HG03520 (cell line): Measurements from ENCODE around the gene C11orf68.
"Not testable (repeated sequence)": the region's sequence is repeated elsewhere in the genome, so short reads cannot be mapped to it uniquely, and the experiment has no call there.

Experiments
- ATAC-seq: cut with Tn5 transposase; IDR thresholded peaks from one replicate; pipeline ENCODE4 v1.9.1; 2021; ENCODE audit warnings: mild to moderate bottlenecking, moderate library complexity; ENCODE audit not compliant: unreplicated experiment

Gene C11orf68

DNA sequence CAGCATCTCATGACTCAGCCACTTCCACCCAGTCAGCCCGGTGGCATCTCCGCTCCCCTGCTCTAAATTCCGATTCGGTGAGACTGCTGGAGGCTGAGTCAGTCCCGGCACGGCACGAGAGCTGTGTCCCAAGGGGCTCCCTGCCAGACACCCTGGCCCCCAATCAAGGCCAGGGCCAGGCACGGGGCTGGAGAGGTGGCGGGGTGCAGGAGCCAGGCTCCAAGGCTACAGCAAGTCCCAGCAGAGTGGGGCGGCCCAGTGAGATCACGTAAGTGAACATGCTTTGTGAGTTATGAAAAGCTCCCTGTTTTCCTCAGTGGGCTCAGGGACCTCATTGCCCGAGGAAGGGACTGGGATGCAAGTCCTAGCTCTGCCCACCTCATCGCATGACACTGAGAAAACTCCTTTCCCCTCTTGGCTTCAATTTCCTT, 3.0 kb downstream of the C11orf68 start:
- ATAC-seq, result no peak

DNA sequence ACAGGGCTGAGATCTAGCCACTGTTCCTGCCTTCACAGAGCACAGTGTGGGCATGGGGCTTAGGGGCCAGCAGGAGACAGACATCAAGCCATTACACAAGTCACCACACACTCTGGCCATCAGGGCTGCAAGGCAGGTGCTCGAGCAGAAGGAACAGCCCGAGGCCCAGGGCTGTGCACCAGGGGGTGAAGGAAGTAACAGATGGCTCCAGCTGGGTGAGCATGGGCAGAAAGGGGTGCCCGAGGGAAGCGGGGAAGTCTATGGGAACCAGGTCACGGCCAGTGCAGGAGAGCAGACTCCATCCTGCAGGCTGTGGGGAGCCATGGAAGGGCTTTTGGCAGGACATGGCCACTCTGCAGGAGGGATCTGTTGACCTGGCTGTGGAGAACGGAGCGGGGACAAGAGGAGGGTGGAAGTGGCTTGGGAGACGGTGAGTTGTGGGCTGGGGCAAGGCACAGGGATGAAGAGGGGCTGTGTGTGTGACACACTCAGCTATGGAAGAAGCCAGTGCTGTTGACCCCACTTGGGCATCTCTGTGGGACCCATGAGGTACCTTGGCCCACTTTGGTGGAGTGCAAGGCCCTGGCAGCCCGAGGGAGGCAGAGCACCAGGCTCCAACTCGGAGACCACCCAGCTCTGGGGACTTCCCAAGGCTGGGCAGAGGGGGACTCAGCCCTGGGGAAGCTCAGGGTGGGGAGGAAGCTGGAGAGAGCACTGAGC, 3.6 kb downstream of the C11orf68 start:
- no peak for ATAC-seq

DNA sequence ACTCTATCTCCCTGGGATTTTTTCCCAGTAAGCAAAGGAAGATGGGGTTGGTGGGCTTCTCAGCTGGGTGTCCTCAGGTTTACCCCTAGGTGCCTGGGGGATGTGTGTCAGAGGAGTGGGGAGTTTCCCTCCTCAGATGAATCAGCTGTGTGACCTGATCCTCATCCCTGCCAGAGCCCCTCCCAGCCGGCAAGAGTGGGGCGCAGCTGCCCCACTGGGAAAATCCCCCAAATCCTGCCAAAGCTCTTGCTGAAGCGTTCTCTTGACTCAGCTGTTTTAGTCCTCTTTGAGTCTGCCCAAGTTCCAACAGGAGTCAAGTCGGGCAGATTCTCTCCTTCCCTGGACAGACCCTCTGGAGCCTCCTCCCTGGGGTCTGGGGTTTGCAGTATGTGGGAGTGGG, 6.0 kb downstream of the C11orf68 start:
- no peak for ATAC-seq

DNA sequence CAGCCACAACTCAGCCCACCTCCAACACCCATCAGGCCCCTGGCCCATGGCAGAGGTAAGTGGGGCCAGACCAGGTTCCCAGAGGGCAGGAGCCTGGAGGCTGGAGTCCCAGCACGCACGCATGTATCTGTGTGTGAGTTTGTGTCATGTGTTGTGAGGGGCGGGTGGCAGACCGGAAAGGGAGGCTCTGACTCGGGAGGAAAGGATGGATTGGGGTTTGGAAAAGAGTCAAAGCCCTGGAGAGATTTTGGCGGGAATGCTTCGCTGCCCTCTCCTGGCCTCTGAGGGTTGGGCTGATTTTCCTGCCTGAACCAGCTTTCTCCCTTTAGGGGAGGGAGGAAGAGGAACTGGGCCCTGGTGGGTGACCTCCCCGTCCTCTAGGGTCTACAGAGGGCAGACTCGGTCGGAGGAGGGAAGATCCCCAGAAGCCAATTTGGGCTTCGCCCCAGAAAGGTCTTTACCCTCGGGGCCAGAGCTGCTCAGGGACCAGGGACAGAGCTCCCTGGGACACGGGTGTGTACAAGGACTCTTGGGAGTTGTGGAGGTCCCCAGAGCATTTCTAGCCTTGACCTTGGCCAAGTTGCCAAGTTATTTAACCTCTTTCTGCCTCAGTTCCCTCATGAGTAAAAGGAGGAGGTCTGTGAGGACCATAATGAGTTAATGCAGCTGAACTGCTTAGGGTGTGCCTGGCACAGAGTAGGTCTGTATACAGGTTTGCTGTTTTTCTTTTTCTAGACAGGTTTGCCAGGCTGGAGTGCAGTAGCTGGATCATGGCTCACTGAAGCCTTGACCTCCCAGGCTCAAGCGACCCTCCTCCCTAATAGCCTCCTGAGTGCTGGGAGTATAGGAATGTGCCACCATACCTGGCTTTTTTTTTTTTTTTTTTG, 6.9 kb downstream of the C11orf68 start:
- ATAC-seq, result no peak

DNA sequence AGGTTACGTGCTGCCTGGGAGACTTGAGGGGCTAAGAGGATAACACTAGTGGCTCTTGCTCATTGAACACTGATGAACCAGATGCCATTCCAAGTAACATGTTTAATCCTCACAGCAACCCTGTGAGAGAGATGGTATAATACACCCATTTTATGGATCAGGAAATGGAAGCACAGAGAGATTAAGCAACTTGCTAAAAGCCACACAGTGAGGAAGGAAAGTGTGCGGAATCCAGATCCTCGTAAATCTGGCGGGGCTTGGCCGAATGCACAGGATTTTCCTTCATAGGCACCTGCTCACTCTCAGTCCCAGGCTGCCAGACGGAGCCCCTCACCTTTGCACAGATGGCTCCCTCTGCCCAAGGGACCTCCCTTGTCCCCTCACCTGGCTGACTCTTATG, 11.0 kb downstream of the C11orf68 start:
- ATAC-seq, result no peak

DNA sequence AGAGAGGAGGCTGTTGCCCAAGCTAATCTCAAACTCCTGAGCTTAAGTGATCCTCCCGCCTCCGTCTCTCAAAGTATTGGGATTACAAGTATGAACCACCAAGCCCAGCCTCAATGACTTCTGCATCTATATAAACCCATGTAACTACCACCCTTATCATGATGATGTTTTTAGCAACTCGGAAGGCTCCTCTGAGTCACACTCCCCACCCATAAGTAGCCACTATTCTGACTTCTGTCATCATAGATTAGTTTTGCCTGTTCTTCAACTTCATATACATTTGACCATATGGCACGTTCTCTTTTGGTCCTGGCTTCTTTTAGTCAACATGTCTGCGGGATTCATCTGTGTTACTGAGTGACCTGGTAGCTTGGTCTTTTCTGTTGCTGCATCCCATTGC, 12.3 kb downstream of the C11orf68 start:
- ATAC-seq, result no peak

DNA sequence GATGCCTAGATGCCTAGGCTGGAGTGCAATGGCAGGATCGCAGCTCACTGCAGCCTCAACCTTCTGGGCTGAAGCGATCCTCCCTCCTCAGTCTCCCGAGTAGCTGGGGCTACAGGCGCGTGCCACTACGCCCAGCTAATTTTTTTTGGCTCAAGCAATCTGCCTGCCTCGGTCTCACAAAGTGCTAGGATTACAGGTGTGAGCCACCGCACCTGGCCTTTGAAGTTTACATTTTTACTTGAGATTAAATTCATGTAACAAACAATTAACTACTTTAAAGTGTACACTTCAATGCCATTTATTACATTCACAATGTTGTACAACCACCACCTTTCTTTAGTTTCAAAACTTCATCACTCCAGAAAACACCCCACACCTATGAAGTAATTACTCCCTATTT, 15.1 kb downstream of the C11orf68 start:
- no peak for ATAC-seq

DNA sequence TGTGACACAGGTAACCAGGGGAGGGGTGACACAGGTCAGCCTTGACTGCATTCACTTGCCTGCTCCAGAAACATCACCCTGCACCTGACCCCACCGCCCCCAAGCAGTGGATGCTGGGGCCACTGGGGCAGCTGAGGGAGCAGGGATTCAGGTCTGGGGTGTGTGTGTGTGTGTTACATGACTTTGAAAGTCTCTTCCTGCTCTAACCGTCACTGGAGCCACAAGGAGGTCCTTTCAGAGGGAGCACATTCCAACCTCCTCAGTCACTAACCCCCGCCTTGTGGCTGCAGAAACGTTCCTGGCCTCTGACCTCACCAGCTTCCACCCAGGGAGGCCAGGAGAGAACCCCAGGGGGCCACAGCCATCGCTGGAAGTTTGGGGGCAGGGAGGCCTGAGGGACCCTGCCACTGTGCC, 15.8 kb downstream of the C11orf68 start:
- no peak for ATAC-seq

DNA sequence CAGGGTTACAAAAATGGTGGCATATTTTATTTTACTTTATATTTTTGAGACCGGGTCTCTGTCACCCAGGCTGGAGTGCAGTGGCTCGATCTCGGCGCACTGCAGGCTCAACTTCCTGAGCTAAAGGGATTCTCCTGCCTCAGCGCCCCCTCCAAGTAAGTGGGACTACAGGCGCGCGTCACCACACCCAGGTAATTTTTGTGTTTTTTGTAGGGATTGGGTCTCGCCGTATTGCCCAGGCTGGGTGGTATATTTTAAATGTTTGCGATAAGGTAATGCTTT, 18.0 kb downstream of the C11orf68 start:
- no peak for ATAC-seq

DNA sequence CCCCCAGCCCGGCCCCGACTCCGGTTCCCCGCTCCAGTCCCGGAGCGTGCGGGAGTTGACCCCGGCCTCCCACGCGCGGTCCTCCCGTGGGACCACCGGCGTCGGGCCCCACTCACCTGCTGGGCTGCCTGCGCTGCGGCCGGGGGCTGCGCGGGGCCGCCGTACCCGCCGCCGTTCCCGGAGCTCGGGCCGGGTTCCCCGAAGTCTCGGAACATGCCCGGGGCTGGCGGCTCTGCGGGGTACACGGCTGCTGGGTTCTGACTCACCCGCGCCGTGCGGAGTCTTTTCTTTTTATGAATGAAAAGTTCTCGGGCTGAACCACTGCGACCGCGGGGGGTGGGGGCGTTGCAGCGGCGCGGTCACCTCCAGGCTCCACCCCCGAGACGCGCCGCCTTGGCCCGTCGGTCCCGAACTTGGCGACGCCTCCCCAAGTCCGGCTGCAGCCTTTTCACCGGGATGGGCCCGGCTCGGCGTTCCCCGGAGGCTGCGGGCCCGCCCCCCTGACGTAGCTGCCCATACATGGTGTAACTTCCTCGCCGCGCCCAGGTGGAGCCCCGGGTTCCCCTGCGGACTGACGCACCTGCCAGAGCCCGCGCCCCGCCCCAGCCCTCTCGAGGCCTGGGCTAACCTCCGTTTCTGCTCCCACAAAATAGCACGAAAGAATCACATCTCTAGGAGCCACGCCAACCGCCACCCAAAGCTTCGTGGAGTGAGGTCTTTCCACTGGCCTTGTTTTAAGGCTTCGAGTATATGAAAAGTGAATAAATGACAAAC, 18.6 kb downstream of the C11orf68 start, which contains the start of gene FOSL1:
TSS of gene FOSL1 (minus strand) at position 264 of the 774 bp plus-strand sequence. CDS start at position 215, 49 bp downstream.
- peak; percentile 60 for ATAC-seq

DNA sequence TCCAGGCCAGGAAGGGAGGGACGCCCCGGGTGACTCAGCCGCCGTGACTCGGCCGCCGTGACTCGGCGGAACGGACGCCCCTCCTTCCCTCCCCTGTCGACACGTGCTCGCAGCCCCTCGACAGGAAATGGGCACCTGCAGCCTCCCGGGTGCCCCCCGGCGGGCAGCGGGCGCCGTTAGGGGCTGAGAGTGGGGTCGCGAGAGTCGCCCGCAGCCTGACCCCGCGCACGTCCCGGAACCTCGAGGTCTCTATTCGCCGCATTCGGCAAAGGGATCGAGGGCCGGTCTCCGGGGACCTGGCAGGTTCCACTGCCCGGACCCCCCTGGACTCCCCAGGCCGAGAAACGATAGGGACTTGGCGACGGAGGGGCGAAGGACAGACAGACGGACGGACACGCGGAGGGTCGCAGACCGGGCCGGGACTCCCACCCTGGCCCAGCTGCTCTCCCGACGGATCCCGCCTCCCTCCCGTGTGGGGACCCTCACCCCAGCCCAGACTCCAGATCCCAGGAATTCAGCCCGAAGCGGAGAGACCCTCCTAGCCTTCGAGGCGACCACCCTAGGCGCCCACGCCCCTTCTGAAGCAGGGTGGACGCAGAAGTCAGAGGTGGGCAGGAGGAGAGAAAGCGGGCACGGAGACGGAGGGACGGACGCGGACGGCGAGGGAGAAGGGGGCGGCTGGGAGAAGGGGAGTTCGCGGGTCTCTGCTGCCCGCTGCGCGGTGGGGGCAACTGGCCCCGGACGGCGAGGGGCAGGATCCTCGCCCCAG, 19.3 kb downstream of the C11orf68 start:
- ATAC-seq, result no peak

DNA sequence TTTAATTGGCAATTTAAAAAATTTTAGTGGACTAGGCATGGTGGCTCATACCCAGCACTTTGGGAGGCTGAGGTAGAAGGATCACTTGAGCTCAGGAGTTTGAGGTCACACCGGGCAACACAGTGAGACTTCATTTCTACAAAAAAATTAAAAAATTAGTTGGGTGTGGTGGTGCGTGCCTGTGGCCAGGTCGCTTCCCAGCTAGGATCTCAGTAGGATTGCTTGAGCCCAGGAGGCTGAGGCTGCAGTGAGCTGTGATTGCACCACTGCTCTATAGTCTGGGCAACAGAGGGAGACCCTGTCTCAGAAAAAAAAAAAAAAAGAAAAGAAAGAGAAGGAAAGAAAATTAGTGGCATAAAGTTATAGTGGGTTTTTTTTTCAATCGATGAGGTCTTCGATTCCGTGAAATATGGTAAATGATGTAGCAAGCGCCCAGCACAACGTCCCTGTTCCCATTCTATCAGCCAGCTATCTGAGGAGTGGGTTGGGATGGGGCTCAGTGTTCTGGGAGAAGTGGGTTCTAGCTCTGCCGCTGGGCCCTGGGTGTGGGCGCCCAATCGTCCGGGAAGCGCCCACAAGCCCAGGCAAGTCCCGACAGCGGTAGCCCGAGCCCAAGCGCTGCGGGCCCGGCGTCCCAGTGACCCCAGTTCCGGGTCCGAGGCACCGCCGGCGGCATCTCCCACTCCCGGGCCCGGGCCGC, 20.1 kb downstream of the C11orf68 start:
- no peak for ATAC-seq

DNA sequence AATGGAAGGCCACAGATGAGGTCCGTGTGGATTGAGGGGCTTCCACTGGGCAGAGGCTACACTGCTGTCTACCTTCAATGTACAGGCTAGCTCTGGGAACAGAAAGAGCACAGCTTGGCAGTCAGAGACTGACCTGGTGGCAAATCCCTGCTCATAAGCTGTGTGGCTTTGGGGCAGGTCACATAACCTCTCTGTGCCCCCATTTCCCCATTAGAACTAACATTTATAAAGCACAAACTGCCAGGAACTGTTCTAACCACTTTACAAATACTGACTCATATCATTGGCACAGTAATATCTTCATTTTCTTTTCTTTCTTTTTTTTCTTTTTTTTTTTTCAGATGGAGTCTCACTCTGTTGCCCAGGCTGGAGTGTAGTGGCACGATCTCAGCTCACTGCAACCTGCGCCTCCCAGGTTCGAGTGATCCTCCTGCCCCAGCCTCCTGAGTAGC, 21.8 kb downstream of the C11orf68 start:
- ATAC-seq, result no peak

DNA sequence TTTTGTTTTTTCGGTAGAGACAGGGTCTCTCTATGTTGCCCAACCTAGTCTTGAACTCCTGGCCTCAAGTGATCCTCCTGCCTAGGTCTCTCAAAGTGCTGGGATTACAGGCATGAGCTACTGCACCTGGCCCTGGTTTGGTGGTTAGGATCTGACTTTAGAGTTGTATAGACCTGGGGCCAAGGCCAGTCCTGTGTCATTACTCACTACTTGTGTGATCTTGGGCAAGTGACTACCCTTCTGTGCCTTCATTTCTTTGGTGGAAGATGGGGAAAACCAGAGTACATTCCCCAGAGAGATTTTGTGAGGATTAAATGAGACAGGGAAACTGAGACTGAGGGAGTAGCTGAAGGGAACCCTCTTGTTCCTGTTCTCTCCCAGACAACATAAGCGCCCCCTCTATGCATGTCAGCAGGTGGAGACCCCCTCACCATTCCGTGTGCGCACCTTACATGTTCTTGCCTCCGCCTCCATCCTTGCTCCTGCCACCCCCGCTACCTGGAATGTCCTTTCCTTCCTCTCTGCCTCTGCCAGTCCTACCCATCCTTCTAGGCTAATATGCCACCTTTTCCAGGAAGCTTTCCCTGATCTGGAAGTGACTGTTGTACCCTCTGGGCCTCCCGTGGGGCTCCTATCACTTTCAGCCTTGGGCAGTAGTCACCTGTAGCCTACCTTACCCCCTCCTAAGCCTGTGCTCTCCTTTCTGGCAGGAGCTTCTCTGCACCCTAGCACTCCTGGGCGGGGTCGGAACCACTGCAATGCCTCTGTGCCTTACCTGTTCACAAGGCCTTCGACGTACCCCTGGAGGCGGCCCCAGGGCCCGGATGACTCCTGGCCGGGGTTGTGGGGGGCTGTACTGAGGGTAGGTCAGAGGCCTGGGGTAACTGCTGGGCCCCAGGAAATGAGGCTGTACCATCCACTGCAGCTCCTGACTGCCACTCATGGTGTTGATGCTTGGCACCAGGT, 22.5 kb downstream of the C11orf68 start:
- ATAC-seq, result no peak

DNA sequence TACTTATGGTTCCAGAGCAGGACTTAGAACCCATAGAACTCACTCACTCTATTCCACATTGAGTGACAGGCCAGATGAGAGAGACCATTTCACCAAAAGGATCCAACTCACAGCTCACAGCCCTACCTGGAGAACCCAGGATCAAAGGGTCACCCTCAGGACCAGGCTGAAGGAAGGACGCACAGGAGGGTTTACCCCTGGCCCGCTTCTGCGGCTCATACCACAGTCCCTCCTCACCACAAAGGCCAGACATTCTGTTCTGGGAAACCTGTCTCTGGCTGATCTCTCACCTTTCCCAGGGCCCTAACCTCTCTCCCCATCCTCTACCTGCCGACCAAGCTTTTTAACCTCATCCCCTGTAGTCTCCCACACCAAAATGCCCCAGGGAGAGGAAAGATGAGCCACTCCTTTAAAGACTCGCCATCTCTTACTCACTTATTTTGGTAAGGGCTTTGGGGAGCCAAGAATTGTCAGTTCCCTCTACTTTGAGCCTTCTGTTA, 23.3 kb downstream of the C11orf68 start:
- no peak for ATAC-seq

DNA sequence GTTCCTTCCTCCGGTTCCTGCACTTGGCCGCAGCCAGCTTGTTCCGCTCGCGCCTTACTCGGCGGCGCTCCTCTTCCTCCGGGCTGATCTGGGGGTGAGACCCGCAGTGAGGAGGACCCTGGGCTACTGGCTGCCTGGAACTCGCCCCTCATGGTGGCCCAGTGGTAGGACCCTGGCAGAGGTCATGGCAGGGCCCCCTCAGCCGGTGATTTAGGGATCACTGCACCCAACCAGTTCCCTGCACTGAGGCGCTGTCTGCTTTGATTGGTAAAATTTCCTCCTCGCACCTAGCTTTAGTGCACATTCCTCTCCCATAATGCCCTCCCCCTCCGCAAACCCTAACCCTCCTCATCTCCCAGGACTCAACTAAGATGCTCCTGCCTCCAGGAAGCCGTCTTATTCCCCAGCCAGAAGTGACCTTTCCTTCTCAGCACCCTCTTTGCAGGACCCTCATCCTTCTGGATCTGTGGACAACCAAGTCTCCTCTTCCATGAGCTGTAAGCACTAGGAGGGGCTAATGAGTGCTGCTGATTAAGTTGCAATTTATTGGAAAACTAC, 24.7 kb downstream of the C11orf68 start:
- ATAC-seq, result no peak

DNA sequence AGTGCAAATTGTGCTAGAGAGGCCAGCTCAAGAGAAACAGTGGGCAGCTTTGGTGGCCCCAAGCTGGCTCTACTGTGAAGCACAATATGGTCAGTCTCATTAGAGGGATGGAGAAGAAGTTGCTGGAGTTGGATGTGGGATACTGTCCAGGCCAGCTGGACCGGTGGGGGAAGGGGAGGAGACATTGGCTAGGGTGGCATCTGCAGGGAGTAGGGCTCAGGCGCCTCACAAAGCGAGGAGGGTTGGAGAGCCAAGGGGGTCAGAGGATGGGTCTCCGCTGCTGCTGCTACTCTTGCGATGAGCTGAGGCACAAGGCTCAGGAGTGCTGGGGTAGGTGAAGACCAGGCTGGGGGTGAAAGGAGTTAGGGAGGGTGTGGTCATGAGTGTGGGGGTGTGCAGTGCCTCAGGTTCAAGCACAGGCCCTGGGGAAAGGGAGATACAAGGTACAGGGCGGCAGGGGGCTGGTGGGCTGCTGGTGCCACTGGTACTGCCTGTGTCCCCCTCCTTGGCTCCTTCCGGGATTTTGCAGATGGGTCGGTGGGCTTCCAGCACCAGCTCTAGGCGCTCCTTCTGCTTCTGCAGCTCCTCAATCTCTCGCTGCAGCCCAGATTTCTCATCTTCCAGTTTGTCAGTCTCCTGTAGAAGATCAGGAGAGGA, 26.1 kb downstream of the C11orf68 start:
- no peak for ATAC-seq

DNA sequence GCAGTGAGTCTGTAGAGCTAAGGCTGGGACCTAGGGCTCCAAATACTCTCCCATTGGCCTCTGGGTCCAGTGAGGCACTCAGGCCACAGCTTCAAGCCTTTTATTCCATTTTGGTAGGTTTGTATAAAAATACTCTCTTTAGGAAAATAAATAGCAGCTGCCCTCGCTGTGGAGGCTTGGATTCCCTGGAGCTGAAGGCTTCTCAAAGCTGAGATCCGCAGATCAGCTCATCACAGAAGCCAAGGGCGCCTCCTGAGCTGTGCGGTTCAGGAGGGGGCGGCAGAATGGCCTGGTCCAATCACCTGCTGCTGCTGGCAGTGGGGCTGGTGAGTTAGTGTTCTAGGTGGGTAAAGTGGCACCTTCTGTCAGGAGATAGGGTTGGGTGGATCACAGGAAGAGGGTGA, 26.7 kb downstream of the C11orf68 start:
- ATAC-seq, result not testable (repeated sequence)
